Esophagus squamous epithelium (tissue), 5 donors: ENCODE results near the gene FBXL7. TPM values are rescaled to one million over a fixed set of nuclear protein-coding genes. Genes with fewer than 3 reads are reported as not detected.

ENCODE experiments used
- DNase-seq: peaks from one replicate; lab custom pipeline; 2025; lab: John Stamatoyannopoulos, UW
- H3K27ac ChIP-seq, 4 donors: fragments of 200-600 bp; sonication (generic); one replicate each; pipeline ENCODE4 v1.5.1; 2016 to 2019; ENCODE audit warnings: mild to moderate bottlenecking in 1 of 4
- H3K27me3 ChIP-seq, 4 donors: fragments of 200-600 bp; sonication (generic); 1 replicate in 3 of 4; 2 replicates in 1 of 4; pipeline versions ENCODE4 v1.5.1 to v1.6.0; 2017 to 2021; ENCODE audit warnings: antibody characterized with exemption in 1 of 4
- H3K36me3 ChIP-seq, 3 donors: fragments of 200-600 bp; sonication (generic); one replicate each; pipeline ENCODE4 v1.5.1; 2016 to 2019
- H3K4me1 ChIP-seq, 3 donors: fragments of 200-600 bp; sonication (generic); one replicate each; pipeline ENCODE4 v1.5.1; 2017 to 2019
- H3K4me3 ChIP-seq, 4 donors: fragments of 200-600 bp; sonication (generic); 1 replicate in 3 of 4; 2 replicates in 1 of 4; pipeline ENCODE4 v1.5.1; 2016 to 2019; ENCODE audit warnings: mild to moderate bottlenecking in 2 of 4, moderate library complexity in 1 of 4
- H3K9me3 ChIP-seq, 3 donors: fragments of 200-600 bp; sonication (generic); one replicate each; pipeline ENCODE4 v1.5.1; 2016 to 2019
- POLR2A ChIP-seq, 4 donors: fragments of 450-650 bp; IDR thresholded peaks; one replicate each; pipeline ENCODE4 v1.6.1; 2017; ENCODE audit warnings: antibody characterized with exemption in 4 of 4, mild to moderate bottlenecking in 4 of 4, moderate library complexity in 3 of 4
- WGBS, 2 donors: methylation state at CpG; one replicate each; pipeline ENCODE4 v1.1.5; 2018; 5-methylcytosine and 5-hydroxymethylcytosine counted together
- intact Hi-C: fragments of 100-400 bp; cut with DNase I; formaldehyde crosslinking; loops from one replicate; pipeline ENCODE4 v1.15.0; 2022
- total RNA-seq, 4 donors: library from RNA; depleted of rRNA; stranded (reverse); fragments of >200 nt; gene quantifications; one replicate each; pipeline ENCODE4 v1.1.0, GENCODE V29; 2016
- TF ChIP-seq, protein P1 (sequence below), 6 experiments: fragments of 450-650 bp in 4 of 6; fragments of 200-600 bp in 2 of 6; sonication (generic) in 2 of 6; IDR thresholded peaks; one replicate each; pipeline ENCODE4 v1.5.1; 2016 to 2019; ENCODE audit warnings: antibody characterized with exemption in 6 of 6, mild to moderate bottlenecking in 4 of 6, moderate library complexity in 4 of 6
- donor health status: DM: yes; HTN: yes; CAD: no.

FBXL7 gene
- total RNA-seq, 4 donors from 2014 or later, result 0.68 to 15.1 (median 2.8) TPM

DNA sequence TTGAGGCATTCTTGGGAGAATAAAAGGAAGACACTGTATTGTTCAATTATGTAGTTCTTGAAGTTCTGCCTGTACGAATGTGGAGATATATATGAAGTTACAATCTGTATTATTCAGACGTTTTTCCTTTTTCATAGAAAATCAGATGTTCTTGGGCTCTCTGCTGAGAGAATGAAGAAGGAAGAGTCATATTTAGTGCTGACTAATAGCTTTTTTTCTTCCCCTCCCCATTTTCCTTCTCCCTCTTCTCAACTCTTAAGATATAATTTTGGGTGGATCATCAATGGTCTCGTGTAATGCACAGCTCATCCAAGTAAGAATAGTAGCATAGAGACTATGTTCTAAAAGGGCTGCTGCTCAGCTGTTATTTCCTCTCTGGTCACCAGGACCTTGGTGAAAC lies 23.0 kb upstream of the FBXL7 start:
- Histone ChIP-seq H3K27me3 (no peaks in the 10 kb centered on the region), H3K4me1 (no peaks in the 10 kb centered on the region), H3K27ac (no peak overlapping the region), H3K4me3 (no peak overlapping the region), H3K9me3 (no peaks in the 10 kb centered on the region), H3K36me3 (no peaks in the 10 kb centered on the region)
- TF ChIP-seq, protein P1, sequence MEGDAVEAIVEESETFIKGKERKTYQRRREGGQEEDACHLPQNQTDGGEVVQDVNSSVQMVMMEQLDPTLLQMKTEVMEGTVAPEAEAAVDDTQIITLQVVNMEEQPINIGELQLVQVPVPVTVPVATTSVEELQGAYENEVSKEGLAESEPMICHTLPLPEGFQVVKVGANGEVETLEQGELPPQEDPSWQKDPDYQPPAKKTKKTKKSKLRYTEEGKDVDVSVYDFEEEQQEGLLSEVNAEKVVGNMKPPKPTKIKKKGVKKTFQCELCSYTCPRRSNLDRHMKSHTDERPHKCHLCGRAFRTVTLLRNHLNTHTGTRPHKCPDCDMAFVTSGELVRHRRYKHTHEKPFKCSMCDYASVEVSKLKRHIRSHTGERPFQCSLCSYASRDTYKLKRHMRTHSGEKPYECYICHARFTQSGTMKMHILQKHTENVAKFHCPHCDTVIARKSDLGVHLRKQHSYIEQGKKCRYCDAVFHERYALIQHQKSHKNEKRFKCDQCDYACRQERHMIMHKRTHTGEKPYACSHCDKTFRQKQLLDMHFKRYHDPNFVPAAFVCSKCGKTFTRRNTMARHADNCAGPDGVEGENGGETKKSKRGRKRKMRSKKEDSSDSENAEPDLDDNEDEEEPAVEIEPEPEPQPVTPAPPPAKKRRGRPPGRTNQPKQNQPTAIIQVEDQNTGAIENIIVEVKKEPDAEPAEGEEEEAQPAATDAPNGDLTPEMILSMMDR (IDR thresholded peaks at IDR 0.05), result no peak
- TF ChIP-seq POLR2A (IDR thresholded peaks at IDR 0.05), result no peak
- no peak for DNase-seq
- intact Hi-C loops, result no loop called here
- WGBS, 2 donors, result 81 to 82% methylated on average over 3 of the region's 3 CpGs

DNA sequence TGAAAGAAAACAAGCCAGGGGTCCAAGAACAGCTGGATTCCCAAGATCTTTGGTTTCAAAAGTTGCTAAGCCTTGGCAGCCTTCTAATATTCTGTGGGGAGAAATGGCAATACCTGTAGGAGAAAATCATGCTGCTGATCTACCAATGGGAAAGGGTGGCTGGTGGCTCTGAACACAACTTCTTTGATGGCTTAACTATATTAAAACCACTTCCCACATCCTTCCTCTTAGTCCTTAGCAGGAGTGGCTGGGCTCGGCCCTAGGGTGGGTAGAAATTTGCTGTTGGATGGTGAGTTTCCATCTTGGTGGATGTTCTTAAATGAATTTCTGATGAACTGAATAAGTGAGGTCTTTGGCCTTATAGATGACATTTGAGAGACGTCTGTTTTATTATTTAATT lies 19.5 kb upstream of the FBXL7 start:
- Histone ChIP-seq H3K27ac (no peak overlapping the region), H3K9me3 (no peaks in the 10 kb centered on the region), H3K4me3 (no peak overlapping the region), H3K36me3 (no peaks in the 10 kb centered on the region), H3K27me3 (no peaks in the 10 kb centered on the region), H3K4me1 (peaks cover 0 to 10% (median 0%) of the 10 kb centered on the region in 3 donors)
- intact Hi-C loops, result no loop called here
- TF ChIP-seq, protein P1 (IDR thresholded peaks at IDR 0.05), result no peak
- no peak for DNase-seq
- WGBS, 2 donors, result 61 to 62% methylated on average over 2 of the region's 2 CpGs

DNA sequence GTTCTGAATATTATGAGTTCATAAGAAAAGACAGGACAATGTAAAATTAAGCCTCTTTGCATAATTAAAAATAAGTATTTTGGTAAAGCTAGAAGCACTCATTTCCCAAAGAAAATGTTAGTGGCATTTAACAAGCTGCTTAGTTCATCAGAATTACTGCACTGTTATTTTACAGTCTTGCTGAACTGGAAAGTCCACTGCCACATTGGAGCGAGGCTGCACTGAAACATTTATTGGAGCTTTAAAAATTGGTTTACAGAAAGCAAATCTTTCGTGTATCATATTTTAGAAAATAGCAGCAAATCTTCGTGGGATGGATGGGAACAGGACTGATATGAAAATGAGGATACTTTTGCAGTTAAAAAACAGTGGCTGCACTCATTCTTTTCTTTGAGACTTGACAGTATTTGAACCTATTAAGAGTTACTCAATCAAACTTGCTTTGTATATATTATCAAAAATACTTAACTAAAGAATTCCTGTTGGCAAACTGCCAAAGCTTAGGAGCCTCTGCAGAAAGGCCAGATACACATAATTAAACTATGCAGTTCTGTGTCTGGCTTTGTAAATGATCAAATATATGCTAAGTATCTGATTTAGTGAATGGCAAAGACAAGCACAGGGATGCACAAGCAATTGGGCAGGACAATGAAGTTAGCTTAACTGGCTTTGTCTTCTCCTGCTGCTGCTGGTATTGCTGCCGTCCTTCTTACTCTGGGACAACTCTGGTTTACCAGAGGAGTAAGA lies 16.5 kb upstream of the FBXL7 start:
- no peak for DNase-seq
- WGBS, 2 donors, result 36 to 40% methylated on average over 4 of the region's 4 CpGs
- Histone ChIP-seq H3K36me3 (no peaks in the 10 kb centered on the region), H3K4me3 (no peak overlapping the region), H3K9me3 (no peaks in the 10 kb centered on the region), H3K4me1 (peaks cover 0 to 10% (median 0%) of the 10 kb centered on the region in 3 donors), H3K27ac (no peak overlapping the region), H3K27me3 (no peaks in the 10 kb centered on the region)
- intact Hi-C loops, result no loop called here
- no peak for TF ChIP-seq POLR2A (IDR thresholded peaks at IDR 0.05)
- TF ChIP-seq, protein P1 (IDR thresholded peaks at IDR 0.05), result no peak

DNA sequence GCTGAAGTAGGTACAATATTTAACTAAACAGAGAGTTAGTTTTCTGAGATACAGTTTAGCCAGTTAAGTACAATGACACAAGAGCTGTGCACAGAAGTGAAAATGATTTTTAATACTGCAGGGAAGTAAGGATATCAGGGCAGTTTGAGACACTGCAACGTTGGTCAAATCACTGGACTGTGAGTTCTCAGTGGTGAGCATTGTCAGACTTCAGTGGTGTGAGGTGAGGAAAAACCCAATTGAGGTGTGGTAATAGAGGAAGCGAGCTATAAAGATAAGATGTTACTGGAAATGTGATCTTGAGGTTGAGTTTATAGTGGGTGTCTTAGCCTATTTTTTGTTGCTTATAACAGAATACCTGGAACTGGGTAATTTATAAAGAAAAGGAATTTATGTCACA lies 12.8 kb upstream of the FBXL7 start:
- no peak for DNase-seq
- Histone ChIP-seq H3K9me3 (no peaks in the 10 kb centered on the region), H3K36me3 (no peaks in the 10 kb centered on the region), H3K4me3 (no peak overlapping the region), H3K4me1 (peaks cover 0 to 10% (median 0%) of the 10 kb centered on the region in 3 donors), H3K27ac (no peak overlapping the region), H3K27me3 (no peaks in the 10 kb centered on the region)
- 72 to 74% methylated on average over 2 of the region's 2 CpGs for WGBS, 2 donors
- TF ChIP-seq, protein P1 (IDR thresholded peaks at IDR 0.05), result no peak
- TF ChIP-seq POLR2A (IDR thresholded peaks at IDR 0.05), result no peak
- intact Hi-C loops, result no loop called here

DNA sequence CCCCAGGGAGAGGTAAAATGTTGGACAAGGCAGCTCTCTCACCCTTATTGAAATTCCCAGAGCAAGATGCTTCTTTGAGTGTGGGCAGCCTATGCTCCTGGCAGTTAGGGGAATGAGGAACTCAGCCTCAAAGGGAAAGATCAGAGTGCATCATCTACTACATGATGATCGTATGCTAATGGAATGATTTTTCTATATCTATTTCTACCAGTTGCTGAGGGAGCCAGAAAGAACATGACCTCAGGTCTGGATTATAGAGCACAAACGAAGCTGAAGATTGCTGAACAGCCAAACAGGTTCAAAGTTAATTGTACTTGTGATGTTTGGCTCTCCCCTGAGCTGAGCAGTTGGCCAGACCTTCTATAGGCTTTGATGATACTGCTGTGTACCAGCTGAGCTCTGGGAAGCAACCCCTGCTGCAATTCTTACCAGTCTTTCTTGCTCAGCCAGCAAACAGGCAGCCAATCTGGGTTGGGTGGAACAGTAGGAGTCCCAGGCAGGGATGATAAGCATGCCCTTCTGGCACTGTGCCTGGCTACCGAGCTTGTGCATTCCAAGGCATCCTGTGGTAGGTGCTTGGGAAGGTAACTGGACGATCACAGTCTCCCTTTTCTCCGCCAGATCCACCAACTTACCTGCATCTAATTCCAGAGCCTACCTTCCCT lies 10.3 kb upstream of the FBXL7 start:
- no peaks in the 10 kb centered on the region for H3K27me3 ChIP-seq
- no peak for DNase-seq
- intact Hi-C loops, result no loop called here
- no peaks in the 10 kb centered on the region for H3K9me3 ChIP-seq
- no peak overlapping the region for H3K4me3 ChIP-seq
- no peaks in the 10 kb centered on the region for H3K4me1 ChIP-seq
- 39 to 47% methylated on average over 5 of the region's 5 CpGs for WGBS, 2 donors
- TF ChIP-seq POLR2A (IDR thresholded peaks at IDR 0.05), result no peak
- TF ChIP-seq, protein P1 (IDR thresholded peaks at IDR 0.05), result no peak
- no peak overlapping the region for H3K27ac ChIP-seq
- no peaks in the 10 kb centered on the region for H3K36me3 ChIP-seq
